ELR (cell line): Measurements from ENCODE around the gene EXOSC10.
"Not testable (repeated sequence)": the region's sequence is repeated elsewhere in the genome, so short reads cannot be mapped to it uniquely, and the experiment has no call there.

Experiments used
- DNase-seq: peaks from one replicate; pipeline ENCODE4 v3.0.0-alpha.2; 2015; ENCODE audit warnings: low read depth

EXOSC10 gene

GRCh38 chr1:11061652-11062365 lies 37.9 kb downstream of the EXOSC10 start:
- DNase-seq: no peak

DNA sequence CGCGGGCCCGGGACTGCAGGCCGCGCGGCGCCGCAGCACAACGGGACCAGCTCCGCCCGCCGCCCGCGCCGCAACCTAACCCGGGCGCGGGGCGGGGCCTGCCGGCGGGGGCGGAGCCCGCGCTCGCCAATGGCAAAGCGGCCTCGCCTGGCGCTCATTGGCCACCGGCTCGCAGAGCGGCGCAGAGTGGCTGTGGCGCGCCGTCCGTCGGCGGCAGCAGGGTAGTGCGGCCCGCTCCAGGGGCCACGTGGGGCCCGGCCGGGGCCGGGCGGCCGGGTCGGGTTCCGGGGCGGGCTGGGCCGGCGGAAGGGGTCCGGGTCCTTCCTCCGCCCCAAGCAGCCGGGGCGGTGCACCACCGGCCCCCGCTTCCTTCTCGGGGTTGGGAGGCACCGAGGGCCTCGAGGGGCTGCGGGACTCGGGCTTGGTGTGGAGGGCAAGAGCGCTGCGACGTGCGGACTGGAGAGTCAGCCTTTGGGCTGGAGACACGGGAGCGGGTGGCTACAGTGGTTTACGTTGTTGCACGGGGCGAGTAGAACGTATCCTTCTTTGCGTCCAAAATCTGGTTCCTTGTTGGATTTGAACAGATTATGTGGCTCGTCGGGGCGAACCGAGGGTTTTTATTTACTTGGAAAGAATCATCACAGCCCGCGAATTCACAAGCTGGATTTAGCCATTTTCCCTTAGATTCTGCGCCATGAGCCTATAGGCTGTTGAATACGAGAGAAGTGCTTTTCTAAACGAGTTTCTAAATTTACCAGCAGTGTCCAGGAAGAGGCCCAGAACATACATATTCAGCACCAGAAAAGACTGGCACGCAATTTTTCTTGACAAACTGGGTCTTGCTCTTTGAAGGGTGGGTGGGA lies 39.5 kb downstream of the EXOSC10 start, which contains the start of gene SRM:
Gene SRM, minus strand, starts transcription at position 51 of the 863 bp plus-strand sequence. CDS start 75 bp downstream, outside the sequence.
- DNase-seq: peak; percentile 89

GRCh38 chr1:11059155-11059967 lies 40.3 kb downstream of the EXOSC10 start:
- peak; percentile 42 for DNase-seq

- DNase-seq: no peak
Measured at GRCh38 chr1:11058595-11059154, 41.0 kb downstream of the EXOSC10 start.

DNA sequence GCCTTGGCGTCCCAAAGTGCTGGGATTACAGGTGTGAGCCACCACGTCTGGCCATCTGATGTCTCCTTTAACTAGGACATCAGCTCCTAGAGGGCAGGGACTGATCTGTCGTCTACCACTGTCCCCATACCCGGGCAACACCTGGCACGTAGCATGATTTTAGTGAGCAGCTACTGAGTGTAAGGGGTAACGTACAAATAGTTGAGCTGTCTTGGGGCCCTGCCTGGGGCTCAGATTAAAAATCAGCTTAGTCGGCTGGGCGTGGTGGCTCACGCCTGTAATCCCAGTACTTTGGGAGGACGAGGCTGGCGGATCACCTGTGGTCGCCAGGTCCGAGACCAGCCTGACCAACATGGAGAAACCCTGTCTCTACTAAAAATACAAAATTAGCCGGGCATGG lies 41.6 kb downstream of the EXOSC10 start:
- no peak for DNase-seq

DNA sequence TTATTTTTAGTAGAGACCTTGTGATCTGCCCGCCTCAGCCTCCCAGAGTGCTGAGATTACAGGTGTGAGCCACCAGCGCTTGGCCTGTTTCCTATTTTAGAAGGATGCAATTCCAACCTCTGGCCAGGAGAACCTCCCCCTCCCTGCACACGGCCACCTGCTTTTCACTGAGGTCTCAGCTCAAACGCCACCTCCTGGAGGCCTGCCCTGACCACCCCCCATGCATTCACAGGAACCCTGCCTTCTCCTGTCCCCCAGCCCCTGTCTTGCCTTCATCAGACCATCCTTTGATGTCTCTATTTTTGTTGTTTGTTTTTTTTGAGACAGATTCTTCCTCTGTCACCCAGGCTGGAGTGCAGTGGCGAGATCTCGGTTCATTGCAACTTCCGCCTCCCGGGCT lies 42.2 kb downstream of the EXOSC10 start:
- DNase-seq: no peak

DNA sequence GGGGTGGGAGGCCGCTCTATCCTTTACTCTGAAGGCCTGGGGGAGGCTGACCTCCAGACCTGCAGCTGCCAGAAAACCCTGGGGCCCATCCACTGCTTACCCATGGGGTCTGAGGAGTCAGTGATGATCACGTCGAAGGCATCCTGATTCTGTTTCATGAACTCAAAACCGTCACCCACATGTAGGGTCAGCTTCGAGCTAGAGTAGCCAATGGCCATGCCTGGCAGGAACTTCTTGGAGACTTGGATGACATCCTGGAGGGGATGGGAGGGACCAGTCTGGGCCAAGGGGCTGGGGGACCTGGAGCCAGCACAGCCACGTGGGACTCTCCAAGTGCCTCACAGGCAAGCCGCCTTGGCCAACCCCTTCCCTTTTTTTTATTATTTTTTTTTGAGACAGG lies 43.2 kb downstream of the EXOSC10 start:
- DNase-seq: no peak

DNA sequence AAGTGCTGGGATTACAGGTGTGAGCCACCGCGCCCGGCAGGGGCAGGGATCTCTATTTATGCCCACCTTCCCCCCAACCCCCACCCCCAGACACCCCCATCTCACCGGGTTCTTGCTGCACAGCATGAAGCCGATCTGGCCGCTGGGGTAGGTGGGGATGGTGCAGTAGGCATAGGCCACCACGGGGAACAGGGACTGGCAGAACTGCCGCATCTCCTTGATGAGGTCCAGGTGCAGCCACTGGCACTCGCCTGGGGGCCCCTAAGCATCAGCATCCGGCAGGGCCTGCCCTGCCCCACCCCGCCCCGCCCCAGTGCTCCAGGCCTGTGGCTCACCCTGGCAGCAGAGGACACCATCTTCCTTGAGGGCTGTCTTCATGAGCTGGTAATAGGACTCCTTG lies 44.0 kb downstream of the EXOSC10 start:
- no peak for DNase-seq

GRCh38 chr1:11054666-11055065 lies 45.0 kb downstream of the EXOSC10 start:
- DNase-seq: no peak

DNA sequence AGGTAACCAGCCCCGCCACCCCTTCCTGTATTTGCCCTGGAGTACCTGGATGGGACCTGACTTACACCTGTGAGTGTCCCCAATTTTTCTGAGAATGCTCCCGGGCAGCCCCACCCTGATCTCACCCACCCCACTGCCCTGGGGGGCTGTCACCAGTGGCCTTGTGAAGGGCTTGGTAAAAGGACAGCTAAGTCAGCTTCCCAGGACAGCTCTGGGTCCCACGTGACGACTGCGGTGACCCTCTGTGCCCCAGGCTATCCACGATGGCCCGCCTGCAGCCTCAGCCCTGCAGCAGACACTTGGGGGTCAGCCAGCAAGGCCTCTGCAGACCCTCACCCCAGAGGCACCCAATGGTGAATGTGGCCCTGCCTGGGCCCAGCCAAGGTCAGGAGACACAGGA lies 45.5 kb downstream of the EXOSC10 start:
- DNase-seq: no peak

- DNase-seq: no peak
Measured at GRCh38 chr1:11053758-11054137, 45.9 kb downstream of the EXOSC10 start.

GRCh38 chr1:11052839-11053757 lies 46.6 kb downstream of the EXOSC10 start:
- DNase-seq: peak; percentile 17

DNA sequence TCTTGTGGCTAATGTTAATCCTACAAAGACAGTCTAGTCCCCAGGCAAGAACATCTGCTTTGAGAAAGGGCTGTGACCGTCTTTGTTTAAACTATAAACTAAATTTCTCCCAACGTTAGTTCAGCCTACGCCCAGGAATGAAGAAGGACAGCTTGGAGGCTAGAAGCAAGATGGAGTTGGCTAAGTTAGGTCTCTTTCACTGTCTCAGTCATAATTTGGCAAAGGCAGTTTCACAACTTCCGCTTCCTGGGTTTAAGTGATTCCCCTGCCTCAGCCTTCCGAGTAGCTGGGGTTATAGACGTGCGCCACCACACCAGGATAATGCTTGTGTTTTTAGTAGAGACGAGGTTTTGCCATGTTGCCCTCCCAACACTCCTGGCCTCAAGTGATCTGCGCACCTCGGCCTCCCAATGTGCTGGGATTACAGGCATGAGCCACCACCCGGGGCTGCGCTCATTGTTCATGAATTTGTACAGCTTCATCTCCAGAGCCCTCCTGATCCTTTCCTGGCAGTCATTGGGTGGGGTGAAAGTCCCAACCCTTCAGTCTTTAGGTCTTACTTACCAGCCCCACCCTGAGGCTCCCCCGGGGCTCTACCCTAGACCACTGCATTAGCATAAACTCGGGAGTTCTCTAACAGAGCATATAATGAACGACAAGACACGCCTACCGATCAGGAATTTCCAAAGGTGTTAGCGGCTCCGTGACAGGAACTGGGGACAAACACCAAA lies 47.7 kb downstream of the EXOSC10 start:
- no peak for DNase-seq

GRCh38 chr1:11051121-11051520 lies 48.5 kb downstream of the EXOSC10 start:
- not testable (repeated sequence) for DNase-seq

GRCh38 chr1:11046625-11047365 lies 52.9 kb downstream of the EXOSC10 start, which contains the start of gene MASP2:
TSS of gene MASP2 (minus strand) at chr1:11047239. CDS start at chr1:11047207, 32 bp downstream.
- DNase-seq: no peak

- DNase-seq: no peak
Measured at GRCh38 chr1:11046270-11046566, 53.5 kb downstream of the EXOSC10 start.

DNA sequence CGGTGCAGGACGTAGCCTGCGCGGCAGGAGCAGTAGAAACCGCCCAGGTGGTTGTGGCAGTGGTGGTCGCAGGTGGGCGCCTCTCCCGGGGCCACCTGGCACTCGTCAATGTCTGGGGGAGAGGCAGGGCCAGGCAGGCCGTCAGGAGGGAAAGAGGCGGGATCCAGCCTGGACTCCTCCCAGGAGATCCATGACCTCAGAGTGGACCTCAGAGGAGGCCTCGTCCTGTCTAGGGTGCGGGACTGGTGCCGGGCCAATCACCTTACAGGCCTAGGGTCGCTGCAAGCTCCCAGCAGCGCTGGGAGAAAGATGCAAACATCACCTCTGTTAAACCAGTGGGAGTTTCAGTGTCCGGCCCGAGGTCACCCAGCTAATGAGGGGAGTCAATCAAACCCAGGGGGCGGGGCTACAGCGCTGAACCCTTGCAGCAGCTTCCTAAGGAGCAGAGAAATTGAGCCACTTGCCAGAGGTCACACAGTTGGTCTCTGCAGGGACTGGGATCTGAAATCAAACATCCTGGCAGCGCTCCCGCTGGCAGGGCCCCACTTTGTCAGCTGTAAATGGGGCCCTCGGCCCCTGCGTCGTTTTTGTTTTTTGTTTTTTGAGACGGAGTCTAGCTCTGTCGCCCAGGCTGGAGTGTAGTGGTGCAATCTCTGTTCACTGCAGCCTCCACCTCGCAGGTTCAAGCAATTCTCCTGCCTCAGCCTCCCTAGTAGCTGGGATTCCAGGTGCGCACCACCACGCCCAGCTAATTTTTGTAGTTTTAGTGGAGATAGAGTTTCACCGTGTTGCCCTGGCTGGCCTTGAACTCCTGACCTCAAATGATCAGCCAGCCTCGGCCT lies 54.0 kb downstream of the EXOSC10 start:
- no peak for DNase-seq

DNA sequence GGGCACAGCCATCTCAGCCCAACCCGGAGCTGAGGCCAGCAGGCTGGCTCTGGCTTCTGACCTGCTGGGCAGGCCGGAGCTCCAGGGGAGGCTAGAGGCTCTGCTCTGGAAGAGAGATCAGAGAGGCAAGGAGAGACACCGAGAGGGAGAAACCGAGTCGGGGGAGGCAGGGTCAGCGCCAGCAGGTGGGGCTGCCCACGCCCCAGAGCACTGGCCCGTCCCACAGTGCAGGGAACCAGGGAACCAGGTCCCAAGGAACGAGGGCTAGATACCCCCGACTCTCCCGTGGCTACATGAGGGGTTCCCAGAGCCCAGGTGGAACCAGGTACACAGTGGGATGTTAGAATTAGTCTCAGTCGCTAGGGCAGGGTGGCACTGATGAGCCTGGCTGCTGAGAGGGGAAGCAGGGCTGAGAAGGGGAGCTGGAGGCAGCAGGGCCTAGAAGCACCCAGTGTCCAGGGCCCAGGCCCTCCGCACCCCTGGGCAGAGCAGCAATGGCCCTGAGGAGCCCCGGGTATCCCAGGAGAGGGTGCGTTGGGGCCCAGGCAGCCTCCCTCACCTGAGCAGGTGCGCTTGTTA lies 54.7 kb downstream of the EXOSC10 start:
- DNase-seq: no peak
